Right lobe of liver (tissue), 4 donors: ENCODE data around the gene CYB561D1.

Experiments
- CTCF ChIP-seq, 4 donors: fragments of 200-600 bp in 3 of 4; fragments of 450-650 bp in 1 of 4; IDR thresholded peaks; one replicate each; pipeline versions ENCODE4 v1.5.1 to v1.8.0; 2016 to 2022; ENCODE audit warnings: antibody characterized with exemption in 4 of 4, mild to moderate bottlenecking in 2 of 4
- POLR2A ChIP-seq: fragments of 450-650 bp; IDR thresholded peaks from one replicate; pipeline ENCODE4 v1.6.1; 2017; ENCODE audit warnings: antibody characterized with exemption, mild to moderate bottlenecking
- donor health status: DM: no; HTN: no; CAD: no.
- donor health status: DM: no; HTN: no; CAD: no.
- donor health status: DM: no; HTN: yes; CAD: no.

GRCh38 chr1:109538827-109539555, 45.1 kb downstream of the CYB561D1 start:
- no peak for TF ChIP-seq CTCF (IDR thresholded peaks at IDR 0.05)
- TF ChIP-seq POLR2A = no peak
